HG03175 (cell line): ENCODE measurements around the gene ZNF184.
"Not testable (repeated sequence)": the region's sequence is repeated elsewhere in the genome, so short reads cannot be mapped to it uniquely, and the experiment has no call there.

Experiments used
- ATAC-seq: cut with Tn5 transposase; IDR thresholded peaks from one replicate; pipeline ENCODE4 v1.9.1; 2021; ENCODE audit warnings: mild to moderate bottlenecking, moderate library complexity; ENCODE audit not compliant: unreplicated experiment

Gene ZNF184

DNA sequence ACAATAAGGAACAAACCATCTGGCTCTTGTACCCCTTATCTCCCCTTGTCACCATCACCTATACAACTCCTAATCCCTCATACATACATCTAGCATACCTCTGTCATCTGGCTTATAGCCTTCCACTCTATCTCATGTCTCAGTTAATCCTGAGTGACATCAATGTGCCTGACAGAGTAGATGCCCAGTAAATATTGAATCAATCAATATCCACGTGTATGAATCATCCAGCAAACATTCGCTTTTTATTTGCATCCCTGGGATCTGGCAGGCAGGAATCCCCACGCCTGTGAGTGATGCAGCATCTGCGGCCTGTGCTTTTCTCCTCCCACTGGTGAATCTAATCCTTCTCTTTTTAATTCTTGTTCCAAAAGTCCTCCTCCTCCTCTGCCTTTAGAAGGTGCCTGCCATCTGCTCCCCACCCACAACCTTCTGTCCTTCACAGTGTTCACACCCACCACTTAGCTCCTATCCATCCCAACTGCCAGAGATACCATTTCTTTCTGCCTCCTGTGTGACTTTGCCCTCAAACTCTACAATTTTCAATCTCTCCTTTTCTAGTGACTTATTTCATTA lies 46.8 kb downstream of the ZNF184 start:
- no peak for ATAC-seq

DNA sequence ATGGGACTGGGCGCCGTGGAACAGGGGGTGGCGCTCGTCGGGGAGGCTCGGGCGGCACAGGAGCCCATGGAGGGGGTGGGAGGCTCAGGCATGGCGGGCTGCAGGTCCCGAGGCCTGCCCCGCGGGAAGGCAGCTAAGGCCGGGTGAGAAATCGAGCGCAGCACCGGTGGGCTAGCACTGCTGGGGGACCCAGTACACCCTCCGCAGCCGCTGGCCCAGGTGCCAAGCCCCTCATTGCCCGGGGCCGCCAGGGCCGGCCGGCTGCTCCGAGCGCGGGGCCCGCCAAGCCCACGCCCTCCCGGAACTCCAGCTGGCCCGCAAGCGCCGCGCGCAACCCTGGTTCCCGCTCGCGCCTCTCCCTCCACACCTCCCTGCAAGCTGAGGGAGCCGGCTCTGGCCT lies 48.1 kb downstream of the ZNF184 start:
- not testable (repeated sequence) for ATAC-seq

- no peak for ATAC-seq
Measured at GRCh38 chr6:27422651-27423332, 50.1 kb downstream of the ZNF184 start.

- ATAC-seq: no peak
Measured at GRCh38 chr6:27419363-27419762, 53.5 kb downstream of the ZNF184 start.

DNA sequence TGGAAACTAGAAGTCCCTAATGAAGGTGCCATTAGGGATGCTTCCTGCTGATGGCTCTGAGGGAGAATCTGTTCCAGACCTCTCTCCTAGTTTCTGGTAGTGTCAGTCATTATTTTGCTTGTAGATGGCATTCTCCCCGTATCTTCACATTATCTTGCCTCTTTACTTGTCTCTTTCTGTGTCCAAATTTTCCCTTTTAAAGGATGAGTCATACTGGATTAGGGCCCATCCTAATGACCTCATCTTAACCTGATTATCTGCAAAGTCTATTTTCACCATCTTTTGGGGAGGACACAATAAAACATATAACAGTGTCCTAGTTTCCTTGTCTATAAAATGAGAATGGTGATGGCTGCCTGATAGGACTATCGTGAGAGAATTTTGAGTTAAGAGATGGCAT lies 57.0 kb downstream of the ZNF184 start:
- no peak for ATAC-seq

DNA sequence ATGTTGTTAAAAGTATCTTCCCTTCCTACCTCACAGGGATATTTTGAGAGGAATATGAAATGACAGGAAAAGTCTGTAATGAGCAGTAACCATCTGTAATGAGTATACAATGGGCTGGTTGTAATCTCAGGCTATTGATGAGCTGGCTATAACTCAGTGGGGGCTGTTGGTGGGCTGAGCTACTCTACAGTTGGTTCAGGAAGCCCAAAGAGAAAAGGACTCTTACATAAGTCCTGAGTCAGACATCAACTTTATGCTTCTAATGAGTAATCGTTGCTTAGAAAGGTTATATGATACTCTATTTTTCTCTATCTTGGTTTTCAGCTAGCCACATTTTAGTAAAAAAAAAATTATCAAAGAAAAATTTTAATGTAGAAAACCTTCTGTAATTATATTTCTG lies 57.9 kb downstream of the ZNF184 start:
- no peak for ATAC-seq

DNA sequence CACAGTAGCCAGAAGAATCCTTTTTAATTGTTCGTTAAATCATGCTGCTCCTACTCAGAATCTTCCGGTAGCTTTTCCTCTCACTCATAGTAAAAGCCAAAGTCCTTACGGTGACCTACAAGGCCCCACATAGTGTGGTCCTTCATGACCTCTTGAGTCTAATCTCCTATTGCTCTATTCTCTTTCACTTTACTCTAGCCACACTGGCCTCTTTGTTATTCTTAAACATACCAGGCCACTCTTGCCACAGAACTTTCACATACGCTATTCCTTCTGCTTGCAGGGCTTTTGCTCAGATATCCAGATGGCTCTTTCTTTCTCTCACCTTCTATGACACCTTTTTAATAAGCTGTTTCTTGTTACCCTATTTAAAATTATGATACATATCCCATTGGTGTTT lies 58.6 kb downstream of the ZNF184 start:
- ATAC-seq: no peak

- no peak for ATAC-seq
Measured at GRCh38 chr6:27407153-27407814, 65.6 kb downstream of the ZNF184 start.

DNA sequence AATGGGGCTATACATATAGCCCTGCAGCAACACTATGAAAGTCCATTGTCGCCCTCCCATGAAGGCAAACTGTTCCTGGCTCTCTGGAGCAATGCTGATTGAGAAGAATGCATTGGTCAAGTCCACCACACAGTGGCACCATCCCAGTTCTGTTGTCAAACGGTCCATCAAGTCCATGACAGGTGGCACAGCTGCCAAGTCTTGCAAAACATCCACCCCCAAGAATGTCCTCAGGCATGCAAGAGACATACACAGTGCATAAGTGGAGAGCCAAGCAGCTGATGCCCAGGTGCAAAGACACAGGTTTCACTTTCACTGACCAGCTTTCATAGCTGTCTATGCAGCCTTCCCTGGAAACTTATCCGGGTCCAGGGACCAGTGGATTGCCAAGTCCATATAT lies 66.8 kb downstream of the ZNF184 start:
- no peak for ATAC-seq

DNA sequence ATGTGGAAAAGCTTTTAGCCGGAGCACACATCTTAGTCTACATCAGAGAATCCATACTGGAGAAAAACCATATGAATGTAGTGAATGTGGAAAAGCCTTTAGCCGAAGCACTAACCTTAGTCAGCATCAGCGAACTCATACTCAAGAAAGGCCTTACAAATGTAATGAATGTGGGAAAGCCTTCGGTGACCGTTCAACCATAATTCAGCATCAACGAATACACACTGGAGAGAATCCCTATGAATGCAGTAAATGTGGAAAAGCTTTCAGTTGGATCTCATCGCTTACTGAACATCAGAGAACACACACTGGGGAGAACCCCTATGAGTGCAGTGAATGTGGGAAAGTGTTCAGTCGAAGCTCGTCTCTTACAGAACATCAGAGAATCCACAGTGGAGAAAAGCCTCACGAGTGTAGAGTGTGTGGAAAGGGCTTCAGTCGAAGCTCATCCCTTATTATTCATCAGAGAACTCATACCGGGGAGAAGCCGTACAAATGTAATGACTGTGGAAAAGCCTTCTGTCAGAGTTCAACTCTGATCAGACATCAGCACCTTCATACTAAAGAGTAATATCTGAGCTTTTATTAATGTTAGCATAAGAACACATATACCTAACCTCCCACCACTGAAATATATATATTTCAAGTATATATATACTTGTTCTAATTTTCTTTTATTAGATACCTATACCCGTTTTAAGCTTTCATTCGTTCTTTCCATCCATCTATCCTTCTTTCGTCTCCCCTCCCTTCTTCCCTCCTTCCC lies 71.8 kb downstream of the ZNF184 start:
- no peak for ATAC-seq
